ENCODE measurements around the gene MTOR. TPM values are rescaled to one million over a fixed set of nuclear protein-coding genes. Genes with fewer than 3 reads are reported as not detected.

The MTOR gene
- total and polyA plus RNA-seq, 10 of the 15 experiments (the other 5 are each of a cell fraction or from before 2014, with no cell fraction given): 6.6 to 41.8 (median 29.8) TPM

DNA sequence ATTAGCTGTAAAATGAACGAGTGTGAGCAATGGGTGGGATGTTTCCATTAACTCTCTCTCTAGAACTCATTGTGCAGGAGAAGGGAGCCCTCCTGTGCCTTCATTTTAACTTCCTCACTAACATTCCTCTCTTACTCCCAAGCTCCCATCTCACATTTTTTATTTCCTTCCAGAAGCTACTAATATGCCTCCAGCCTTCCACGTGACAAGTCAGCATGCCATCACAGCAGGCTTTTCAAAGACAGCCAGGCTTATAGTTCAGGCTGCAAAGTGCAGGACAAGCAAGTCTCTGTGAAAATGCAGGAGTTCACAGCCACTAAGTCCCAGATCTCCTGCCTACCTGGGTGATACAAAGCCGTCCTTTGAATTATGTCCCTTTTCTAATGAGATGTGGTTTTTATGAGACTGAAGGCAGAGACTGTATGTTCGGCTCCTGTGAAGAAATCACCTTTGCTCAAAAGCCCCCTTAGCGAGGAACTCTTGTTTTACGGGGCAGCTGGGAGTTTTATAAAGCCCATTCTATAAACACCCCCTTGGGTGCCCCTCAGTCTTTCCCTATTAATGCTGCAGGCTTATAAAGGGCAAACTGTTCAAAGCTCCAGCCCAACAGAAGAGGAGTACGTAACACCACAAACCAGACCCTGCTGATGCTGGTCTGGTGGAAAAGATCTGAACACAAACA is 87.9 kb downstream of the MTOR start:
- ChIA-PET CTCF (interaction anchor here (1.5 kb wide), 1 partner anchor 137 kb away, joined by 3 read pairs; no protein-coding TSS in a partner anchor), POLR2A (no interaction called here)
- intact Hi-C loops (cut with micrococcal nuclease; ENCODE audit: unreplicated experiment): no loop called here
- TF ChIP-seq JUNB (IDR thresholded peaks at IDR 0.05) (no peak), POLR2AphosphoS2 (IDR thresholded peaks at IDR 0.05; ENCODE audit: low read depth, low read length) (no peak), NFYA (IDR thresholded peaks at IDR 0.05; ENCODE audit: borderline replicate concordance, low read depth, low read length) (no peak), RAD51 (IDR thresholded peaks at IDR 0.05) (no peak), IRF4 (IDR thresholded peaks at IDR 0.05; ENCODE audit: low read depth, low read length) (no peak), TCF12 (IDR thresholded peaks at IDR 0.05; ENCODE audit: low read depth, low read length) (no peak), NBN (IDR thresholded peaks at IDR 0.05) (no peak), NFYB (IDR thresholded peaks at IDR 0.05; ENCODE audit: insufficient read depth, low read depth, low read length) (no peak), CHD4 (IDR thresholded peaks at IDR 0.05) (no peak), FOXM1 (IDR thresholded peaks at IDR 0.05; ENCODE audit: low read depth, low read length) (no peak), FOS (IDR thresholded peaks at IDR 0.05; ENCODE audit: borderline replicate concordance, extremely low read depth, insufficient read length) (no peak), SMAD1 (IDR thresholded peaks at IDR 0.05; ENCODE audit: low read depth, partially characterized antibody) (no peak), SMARCA5 (IDR thresholded peaks at IDR 0.05) (no peak), EZH2 (IDR thresholded peaks at IDR 0.05; ENCODE audit: borderline replicate concordance, control insufficient read depth, low read depth, low read length) (no peak)
- TF ChIP-seq, protein P1, sequence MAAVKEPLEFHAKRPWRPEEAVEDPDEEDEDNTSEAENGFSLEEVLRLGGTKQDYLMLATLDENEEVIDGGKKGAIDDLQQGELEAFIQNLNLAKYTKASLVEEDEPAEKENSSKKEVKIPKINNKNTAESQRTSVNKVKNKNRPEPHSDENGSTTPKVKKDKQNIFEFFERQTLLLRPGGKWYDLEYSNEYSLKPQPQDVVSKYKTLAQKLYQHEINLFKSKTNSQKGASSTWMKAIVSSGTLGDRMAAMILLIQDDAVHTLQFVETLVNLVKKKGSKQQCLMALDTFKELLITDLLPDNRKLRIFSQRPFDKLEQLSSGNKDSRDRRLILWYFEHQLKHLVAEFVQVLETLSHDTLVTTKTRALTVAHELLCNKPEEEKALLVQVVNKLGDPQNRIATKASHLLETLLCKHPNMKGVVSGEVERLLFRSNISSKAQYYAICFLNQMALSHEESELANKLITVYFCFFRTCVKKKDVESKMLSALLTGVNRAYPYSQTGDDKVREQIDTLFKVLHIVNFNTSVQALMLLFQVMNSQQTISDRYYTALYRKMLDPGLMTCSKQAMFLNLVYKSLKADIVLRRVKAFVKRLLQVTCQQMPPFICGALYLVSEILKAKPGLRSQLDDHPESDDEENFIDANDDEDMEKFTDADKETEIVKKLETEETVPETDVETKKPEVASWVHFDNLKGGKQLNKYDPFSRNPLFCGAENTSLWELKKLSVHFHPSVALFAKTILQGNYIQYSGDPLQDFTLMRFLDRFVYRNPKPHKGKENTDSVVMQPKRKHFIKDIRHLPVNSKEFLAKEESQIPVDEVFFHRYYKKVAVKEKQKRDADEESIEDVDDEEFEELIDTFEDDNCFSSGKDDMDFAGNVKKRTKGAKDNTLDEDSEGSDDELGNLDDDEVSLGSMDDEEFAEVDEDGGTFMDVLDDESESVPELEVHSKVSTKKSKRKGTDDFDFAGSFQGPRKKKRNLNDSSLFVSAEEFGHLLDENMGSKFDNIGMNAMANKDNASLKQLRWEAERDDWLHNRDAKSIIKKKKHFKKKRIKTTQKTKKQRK (IDR thresholded peaks at IDR 0.05; ENCODE audit: low read depth, low read length): no peak
- TF ChIP-seq, protein P2, sequence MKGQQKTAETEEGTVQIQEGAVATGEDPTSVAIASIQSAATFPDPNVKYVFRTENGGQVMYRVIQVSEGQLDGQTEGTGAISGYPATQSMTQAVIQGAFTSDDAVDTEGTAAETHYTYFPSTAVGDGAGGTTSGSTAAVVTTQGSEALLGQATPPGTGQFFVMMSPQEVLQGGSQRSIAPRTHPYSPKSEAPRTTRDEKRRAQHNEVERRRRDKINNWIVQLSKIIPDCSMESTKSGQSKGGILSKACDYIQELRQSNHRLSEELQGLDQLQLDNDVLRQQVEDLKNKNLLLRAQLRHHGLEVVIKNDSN (IDR thresholded peaks at IDR 0.05; ENCODE audit: borderline replicate concordance, extremely low read length, insufficient read depth, low read depth, low read length): no peak
- TF ChIP-seq, protein P3, sequence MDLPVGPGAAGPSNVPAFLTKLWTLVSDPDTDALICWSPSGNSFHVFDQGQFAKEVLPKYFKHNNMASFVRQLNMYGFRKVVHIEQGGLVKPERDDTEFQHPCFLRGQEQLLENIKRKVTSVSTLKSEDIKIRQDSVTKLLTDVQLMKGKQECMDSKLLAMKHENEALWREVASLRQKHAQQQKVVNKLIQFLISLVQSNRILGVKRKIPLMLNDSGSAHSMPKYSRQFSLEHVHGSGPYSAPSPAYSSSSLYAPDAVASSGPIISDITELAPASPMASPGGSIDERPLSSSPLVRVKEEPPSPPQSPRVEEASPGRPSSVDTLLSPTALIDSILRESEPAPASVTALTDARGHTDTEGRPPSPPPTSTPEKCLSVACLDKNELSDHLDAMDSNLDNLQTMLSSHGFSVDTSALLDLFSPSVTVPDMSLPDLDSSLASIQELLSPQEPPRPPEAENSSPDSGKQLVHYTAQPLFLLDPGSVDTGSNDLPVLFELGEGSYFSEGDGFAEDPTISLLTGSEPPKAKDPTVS (IDR thresholded peaks at IDR 0.05; ENCODE audit: low read depth, low read length): no peak
- TF ChIP-seq, protein P4, sequence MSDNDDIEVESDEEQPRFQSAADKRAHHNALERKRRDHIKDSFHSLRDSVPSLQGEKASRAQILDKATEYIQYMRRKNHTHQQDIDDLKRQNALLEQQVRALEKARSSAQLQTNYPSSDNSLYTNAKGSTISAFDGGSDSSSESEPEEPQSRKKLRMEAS (IDR thresholded peaks at IDR 0.05; ENCODE audit: low read depth, low read length): no peak

More for the DNA sequence above, 87.9 kb downstream of the MTOR start:
- FAIRE-seq (no peak), ATAC-seq (no peak), DNase-seq (ENCODE audit: low read depth, low spot score) (no peak)
- Histone ChIP-seq H3K79me2 (ENCODE audit: control insufficient read depth, insufficient read depth, low read length) (no peaks in the 10 kb centered on the region), H2AFZ (ENCODE audit: control insufficient read depth, low read depth, low read length) (no peak overlapping the region), H3K4me1 (ENCODE audit: control insufficient read depth, insufficient read depth, low read length) (no peaks in the 10 kb centered on the region), H3K4me2 (ENCODE audit: control insufficient read depth, insufficient read depth) (no peak overlapping the region), H3K9ac (ENCODE audit: control insufficient read depth, insufficient read depth, low read length) (no peak overlapping the region), H3K9me3 (replicated peaks; ENCODE audit: control insufficient read depth, insufficient read depth, low read length) (no peaks in the 10 kb centered on the region), H3K4me3 (no peak overlapping the region), H3K36me3 (ENCODE audit: control insufficient read depth in 2 of 2, insufficient read depth in 2 of 2, low read length in 1 of 2) (peaks cover 2 to 7% of the 10 kb centered on the region in 2 experiments; a peak in 3 of 4 replicates), H3K27me3 (replicated peaks in 1 of 2; ENCODE audit: control insufficient read depth in 2 of 2, insufficient read depth in 2 of 2, low read length in 1 of 2) (no peaks in the 10 kb centered on the region), H4K20me1 (ENCODE audit: control insufficient read depth, insufficient read depth) (no peaks in the 10 kb centered on the region), H3K27ac (ENCODE audit: control insufficient read depth, insufficient read depth) (no peak overlapping the region)
- RAD21 ChIA-PET (ENCODE audit: unreplicated experiment): no interaction called here
- 98% methylated on average over 7 of the region's 7 CpGs for WGBS (ENCODE audit: insufficient coverage, insufficient replicate concordance, low lambda C conversion rate, missing lambda C conversion rate)
- SMC1A ChIA-PET (ENCODE audit: uncharacterized antibody, unreplicated experiment): interaction anchor here (0.6 kb wide), 1 partner anchor 10 kb away, joined by 3 read pairs; no protein-coding TSS in a partner anchor
- BruUV-seq (replicated peaks): no TSS peak
- in situ Hi-C loops (cut with MboI): no loop called here
